Measurements from ENCODE around the gene KRTAP9-9.
"Not testable (repeated sequence)": the region's sequence is repeated elsewhere in the genome, so short reads cannot be mapped to it uniquely, and the experiment has no call there.

DNA sequence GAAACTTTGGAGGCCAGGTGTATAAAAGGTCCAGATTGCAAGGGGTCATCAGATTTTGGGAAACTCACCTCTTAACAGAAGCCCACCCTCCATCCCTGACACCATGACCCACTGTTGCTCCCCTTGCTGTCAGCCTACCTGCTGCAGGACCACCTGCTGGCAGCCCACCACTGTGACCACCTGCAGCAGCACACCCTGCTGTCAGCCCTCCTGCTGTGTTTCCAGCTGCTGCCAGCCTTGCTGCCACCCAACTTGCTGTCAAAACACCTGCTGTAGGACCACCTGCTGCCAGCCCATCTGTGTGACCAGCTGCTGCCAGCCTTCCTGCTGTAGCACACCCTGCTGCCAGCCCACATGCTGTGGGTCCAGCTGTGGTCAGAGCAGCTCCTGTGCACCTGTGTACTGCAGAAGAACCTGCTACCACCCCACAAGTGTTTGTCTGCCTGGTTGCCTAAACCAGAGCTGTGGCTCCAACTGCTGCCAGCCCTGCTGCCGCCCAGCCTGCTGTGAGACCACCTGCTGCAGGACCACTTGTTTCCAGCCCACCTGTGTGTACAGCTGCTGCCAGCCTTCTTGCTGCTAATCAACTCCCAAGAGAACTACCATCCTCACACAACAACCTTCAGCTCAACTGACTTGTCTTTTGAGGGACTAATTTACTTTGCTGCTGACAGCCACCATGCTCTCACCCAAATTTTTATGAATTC is 22.6 kb upstream of the KRTAP9-9 start, which contains the start of gene KRTAP9-3:
- not testable (repeated sequence) for TF ChIP-seq CTCF (IDR thresholded peaks at IDR 0.05; ENCODE audit: low read depth, low read length, poor library complexity, severe bottlenecking); EZH2phosphoT487 (IDR thresholded peaks at IDR 0.05; ENCODE audit: borderline replicate concordance, low read length)

All from DOHH2 (cell line).